Smooth muscle cell (in vitro differentiated cells): ENCODE results near the gene TBCD. TPM values are rescaled to one million over a fixed set of nuclear protein-coding genes. Genes with fewer than 3 reads are reported as not detected.

Source experiments
- DNase-seq: peaks from one replicate; lab custom pipeline; 2025; ENCODE audit not compliant: unreplicated experiment; lab: John Stamatoyannopoulos, UW
- H2AFZ ChIP-seq: fragments of 200-600 bp; sonication (generic); 2 replicates; pipeline ENCODE4 v1.6.0; 2016; ENCODE audit warnings: antibody characterized with exemption, low read depth, mild to moderate bottlenecking
- H3F3A ChIP-seq: fragments of 200-600 bp; sonication (generic); 2 replicates; pipeline ENCODE4 v1.6.0; 2017; ENCODE audit warnings: antibody characterized with exemption, low read depth
- H3K27ac ChIP-seq: fragments of 200-600 bp; sonication (generic); 2 replicates; pipeline ENCODE4 v1.5.1; 2016; ENCODE audit warnings: low read depth, mild to moderate bottlenecking
- H3K27me3 ChIP-seq: fragments of 200-600 bp; sonication (generic); 2 replicates; pipeline ENCODE4 v1.6.1; 2016; ENCODE audit warnings: low read depth, mild to moderate bottlenecking
- H3K36me3 ChIP-seq: fragments of 200-600 bp; sonication (generic); 2 replicates; pipeline ENCODE4 v1.5.1; 2016; ENCODE audit warnings: low read depth
- H3K4me1 ChIP-seq: fragments of 200-600 bp; sonication (generic); 2 replicates; pipeline ENCODE4 v1.5.1; 2016; ENCODE audit warnings: low read depth
- H3K4me2 ChIP-seq: fragments of 200-600 bp; sonication (generic); 2 replicates; pipeline ENCODE4 v1.6.0; 2016; ENCODE audit warnings: mild to moderate bottlenecking
- H3K4me3 ChIP-seq: fragments of 200-600 bp; sonication (generic); 2 replicates; pipeline ENCODE4 v1.5.1; 2016; ENCODE audit warnings: mild to moderate bottlenecking
- H3K79me2 ChIP-seq: fragments of 200-600 bp; sonication (generic); 2 replicates; pipeline ENCODE4 v1.6.0; 2016; ENCODE audit warnings: low read depth, mild to moderate bottlenecking
- H3K9ac ChIP-seq: fragments of 200-600 bp; sonication (generic); 2 replicates; pipeline ENCODE4 v1.6.0; 2016; ENCODE audit warnings: low read depth
- H3K9me3 ChIP-seq: fragments of 200-600 bp; sonication (generic); replicated peaks from 2 replicates; pipeline ENCODE4 v1.5.1; 2016; ENCODE audit warnings: low read depth
- H4K20me1 ChIP-seq: fragments of 200-600 bp; sonication (generic); 2 replicates; pipeline ENCODE4 v1.6.0; 2016; ENCODE audit warnings: low read depth
- CTCF ChIP-seq: fragments of 200-600 bp; sonication (generic); IDR thresholded peaks from 2 replicates; pipeline ENCODE4 v1.5.1; 2017; ENCODE audit warnings: borderline replicate concordance, mild to moderate bottlenecking, antibody characterized with exemption; ENCODE audit not compliant: insufficient read depth, poor library complexity, severe bottlenecking
- WGBS: methylation state at CpG from one replicate; pipeline ENCODE4 v1.1.7; 2016; ENCODE audit warnings: low lambda C conversion rate; 5-methylcytosine and 5-hydroxymethylcytosine counted together
- polyA plus RNA-seq: library from polyadenylated mRNA; unstranded; fragments of >200 nt; fragmentation: Nextera tagmentation; extraction: Ambion mirVana; gene quantifications from 2 replicates; pipeline ENCODE4 v1.2.1, GENCODE V29; 2016
- total RNA-seq: library from RNA; depleted of rRNA; stranded (reverse); fragments of >200 nt; gene quantifications from 2 replicates; pipeline ENCODE4 v1.2.3, GENCODE V29; 2014

TBCD gene
- total and polyA plus RNA-seq, 2 experiments from 2014 or later = 29.1 to 38.8 TPM

DNA sequence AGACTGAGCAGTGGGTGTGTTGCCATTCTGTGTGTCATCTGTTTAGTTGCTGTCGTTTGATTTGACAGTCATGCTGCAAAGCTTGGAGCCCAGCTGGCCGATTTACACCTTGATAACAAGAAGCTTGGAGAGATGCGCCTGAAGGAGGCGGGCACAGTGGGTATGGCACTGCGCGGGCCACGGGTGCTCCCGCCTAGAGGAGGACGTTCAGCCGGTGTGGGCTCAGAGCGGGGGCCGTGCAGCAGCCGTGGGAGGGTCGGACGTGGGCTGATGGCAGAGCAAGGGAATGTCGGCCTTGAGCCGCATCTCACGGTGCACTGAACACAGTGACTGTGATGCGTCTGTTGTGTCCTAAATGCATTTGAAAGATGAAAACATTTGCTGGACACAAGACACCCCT is 31.7 kb upstream of the TBCD start:
- peaks cover 3% of the 10 kb centered on the region for H4K20me1 ChIP-seq
- WGBS = 95% methylated on average over 19 of the region's 19 CpGs

GRCh38 chr17:82722341-82723013 is 29.4 kb upstream of the TBCD start:
- no peak overlapping the region for H3K9ac ChIP-seq
- no peaks in the 10 kb centered on the region for H3K36me3 ChIP-seq
- no peaks in the 10 kb centered on the region for H3K27me3 ChIP-seq
- no peak overlapping the region for H3K4me3 ChIP-seq
- H2AFZ ChIP-seq = no peak overlapping the region
- H3K4me1 ChIP-seq = peaks cover 4% of the 10 kb centered on the region
- peaks cover 5% of the 10 kb centered on the region for H3K79me2 ChIP-seq
- no peak overlapping the region for H3K4me2 ChIP-seq
- TF ChIP-seq CTCF = no peak
- DNase-seq = no peak
- no peak overlapping the region for H3K27ac ChIP-seq
- WGBS = 98% methylated on average over 19 of the region's 19 CpGs
- no peaks in the 10 kb centered on the region for H4K20me1 ChIP-seq
- H3F3A ChIP-seq = no peaks in the 10 kb centered on the region
- H3K9me3 ChIP-seq = no peaks in the 10 kb centered on the region

More for the DNA sequence above, 31.7 kb upstream of the TBCD start:
- Histone ChIP-seq H3F3A (no peaks in the 10 kb centered on the region), H3K9ac (no peak overlapping the region), H3K4me2 (no peak overlapping the region), H3K36me3 (no peaks in the 10 kb centered on the region), H3K79me2 (peaks cover 9% of the 10 kb centered on the region), H3K27me3 (no peaks in the 10 kb centered on the region), H3K9me3 (no peaks in the 10 kb centered on the region), H3K27ac (no peak overlapping the region), H2AFZ (no peak overlapping the region), H3K4me3 (no peak overlapping the region), H3K4me1 (peaks cover 5% of the 10 kb centered on the region)
- DNase-seq = no peak
- no peak for TF ChIP-seq CTCF

GRCh38 chr17:82723169-82723807 is 28.6 kb upstream of the TBCD start:
- H3K27ac ChIP-seq = no peak overlapping the region
- no peaks in the 10 kb centered on the region for H3F3A ChIP-seq
- no peak for DNase-seq
- H3K4me2 ChIP-seq = no peak overlapping the region
- no peak overlapping the region for H2AFZ ChIP-seq
- no peak for TF ChIP-seq CTCF
- no peak overlapping the region for H3K4me3 ChIP-seq
- no peaks in the 10 kb centered on the region for H3K27me3 ChIP-seq
- no peak overlapping the region for H3K9ac ChIP-seq
- H3K79me2 ChIP-seq = no peaks in the 10 kb centered on the region
- no peaks in the 10 kb centered on the region for H3K9me3 ChIP-seq
- no peaks in the 10 kb centered on the region for H3K36me3 ChIP-seq
- H4K20me1 ChIP-seq = no peaks in the 10 kb centered on the region
- no peaks in the 10 kb centered on the region for H3K4me1 ChIP-seq
- WGBS = 92% methylated on average over 26 of the region's 26 CpGs
